DOHH2 (cell line): ENCODE results near the gene GATD1.

ENCODE experiments used
- H3F3A ChIP-seq: fragments of 200-600 bp; sonication (generic), shearing (Covaris generic); 2 replicates; pipeline ENCODE4 v1.6.0; 2016; ENCODE audit warnings: antibody characterized with exemption, mild to moderate bottlenecking; ENCODE audit not compliant: control insufficient read depth, insufficient read depth
- H3K27ac ChIP-seq: fragments of 200-600 bp; sonication (generic); 2 replicates; pipeline ENCODE4 v1.5.1; 2014; ENCODE audit warnings: low read depth, mild to moderate bottlenecking, low read length, moderate library complexity
- H3K27me3 ChIP-seq: fragments of 200-600 bp; sonication (generic); 2 replicates; pipeline ENCODE4 v1.6.1; 2014; ENCODE audit warnings: mild to moderate bottlenecking, low read length, mixed read lengths; ENCODE audit not compliant: control insufficient read depth
- H3K36me3 ChIP-seq: fragments of 200-600 bp; sonication (generic); 2 replicates; pipeline ENCODE4 v1.6.1; 2014; ENCODE audit warnings: mild to moderate bottlenecking, low read length, moderate library complexity, mixed read lengths; ENCODE audit not compliant: control insufficient read depth
- H3K4me1 ChIP-seq: fragments of 200-600 bp; sonication (generic); 2 replicates; pipeline ENCODE4 v1.6.1; 2014; ENCODE audit warnings: mild to moderate bottlenecking, low read length, mixed read lengths; ENCODE audit not compliant: control insufficient read depth
- H3K4me2 ChIP-seq: fragments of 200-600 bp; sonication (generic); 2 replicates; pipeline ENCODE4 v1.6.0; 2014; ENCODE audit warnings: mild to moderate bottlenecking, low read length, moderate library complexity
- H3K4me3 ChIP-seq: fragments of 200-600 bp; sonication (generic); 2 replicates; pipeline ENCODE4 v1.5.1; 2014; ENCODE audit warnings: mild to moderate bottlenecking, low read length, mixed read lengths
- H3K79me2 ChIP-seq: fragments of 200-600 bp; sonication (generic); 2 replicates; pipeline ENCODE4 v1.6.1; 2014; ENCODE audit warnings: mild to moderate bottlenecking, low read length, mixed read lengths; ENCODE audit not compliant: control insufficient read depth
- H3K9me2 ChIP-seq: fragments of 200-600 bp; sonication (generic); replicated peaks from 2 replicates; pipeline ENCODE4 v1.6.1; 2014; ENCODE audit warnings: mild to moderate bottlenecking, low read length, mixed read lengths; ENCODE audit not compliant: control insufficient read depth
- H3K9me3 ChIP-seq: fragments of 200-600 bp; sonication (generic); 2 replicates; pipeline ENCODE4 v1.6.1; 2014; ENCODE audit warnings: antibody characterized with exemption, low read length, mixed read lengths; ENCODE audit not compliant: control insufficient read depth, insufficient read depth
- H4K20me1 ChIP-seq: fragments of 200-600 bp; sonication (generic); 2 replicates; pipeline ENCODE4 v1.6.0; 2014; ENCODE audit warnings: low read depth, mild to moderate bottlenecking, antibody characterized with exemption, low read length, moderate library complexity; ENCODE audit not compliant: control insufficient read depth, insufficient read depth
- EZH2phosphoT487 ChIP-seq: fragments of 200-600 bp; sonication (generic); IDR thresholded peaks from 2 replicates; pipeline ENCODE4 v1.6.1; 2017; ENCODE audit warnings: borderline replicate concordance, mild to moderate bottlenecking, antibody characterized with exemption, low read length, moderate library complexity, mixed read lengths
- TF ChIP-seq, protein P1 (sequence below): fragments of 200-600 bp; sonication (generic); IDR thresholded peaks from one replicate; pipeline ENCODE4 v1.5.1; 2014; ENCODE audit warnings: antibody characterized with exemption, mild to moderate bottlenecking, low read depth, low read length; ENCODE audit not compliant: poor library complexity, severe bottlenecking

The GATD1 gene

DNA sequence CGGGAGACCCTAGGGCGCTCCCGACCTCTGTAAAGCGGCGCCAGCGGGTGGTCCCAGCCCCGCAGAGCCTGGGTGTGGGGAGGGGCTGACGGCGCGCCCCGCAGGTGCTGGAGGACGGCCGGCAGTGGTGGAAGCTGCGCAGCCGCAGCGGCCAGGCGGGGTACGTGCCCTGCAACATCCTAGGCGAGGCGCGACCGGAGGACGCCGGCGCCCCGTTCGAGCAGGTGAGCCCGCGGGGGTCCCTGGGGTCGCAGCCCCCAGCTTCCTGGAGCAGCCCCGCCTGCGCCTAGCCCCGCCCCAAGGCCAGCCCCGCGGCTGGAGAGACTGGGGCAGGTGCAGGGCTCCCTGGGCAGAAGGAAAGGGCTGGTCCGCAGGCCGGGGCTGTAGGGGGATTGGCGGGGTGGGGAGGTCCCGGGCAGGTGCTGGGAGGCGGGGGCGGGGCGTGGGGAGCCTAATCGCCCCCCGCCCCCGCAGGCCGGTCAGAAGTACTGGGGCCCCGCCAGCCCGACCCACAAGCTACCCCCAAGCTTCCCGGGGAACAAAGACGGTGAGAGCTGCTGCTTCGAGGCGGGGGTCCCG lies 51.6 kb downstream of the GATD1 start:
- Histone ChIP-seq H3K27ac (no peak overlapping the region), H3K27me3 (peaks cover 40% of the 10 kb centered on the region), H3K4me1 (peaks cover 41% of the 10 kb centered on the region), H3F3A (peaks cover 6% of the 10 kb centered on the region; the same call in 1 of the 2 replicates), H3K9me3 (no peaks in the 10 kb centered on the region), H3K4me3 (peak overlapping the region; percentile 61), H3K4me2 (peak overlapping the region; percentile 74), H3K79me2 (no peaks in the 10 kb centered on the region), H4K20me1 (peaks cover 7% of the 10 kb centered on the region; the same call in 1 of the 2 replicates), H3K36me3 (no peaks in the 10 kb centered on the region), H3K9me2 (no peaks in the 10 kb centered on the region)
- TF ChIP-seq EZH2phosphoT487: no peak
- TF ChIP-seq, protein P1, sequence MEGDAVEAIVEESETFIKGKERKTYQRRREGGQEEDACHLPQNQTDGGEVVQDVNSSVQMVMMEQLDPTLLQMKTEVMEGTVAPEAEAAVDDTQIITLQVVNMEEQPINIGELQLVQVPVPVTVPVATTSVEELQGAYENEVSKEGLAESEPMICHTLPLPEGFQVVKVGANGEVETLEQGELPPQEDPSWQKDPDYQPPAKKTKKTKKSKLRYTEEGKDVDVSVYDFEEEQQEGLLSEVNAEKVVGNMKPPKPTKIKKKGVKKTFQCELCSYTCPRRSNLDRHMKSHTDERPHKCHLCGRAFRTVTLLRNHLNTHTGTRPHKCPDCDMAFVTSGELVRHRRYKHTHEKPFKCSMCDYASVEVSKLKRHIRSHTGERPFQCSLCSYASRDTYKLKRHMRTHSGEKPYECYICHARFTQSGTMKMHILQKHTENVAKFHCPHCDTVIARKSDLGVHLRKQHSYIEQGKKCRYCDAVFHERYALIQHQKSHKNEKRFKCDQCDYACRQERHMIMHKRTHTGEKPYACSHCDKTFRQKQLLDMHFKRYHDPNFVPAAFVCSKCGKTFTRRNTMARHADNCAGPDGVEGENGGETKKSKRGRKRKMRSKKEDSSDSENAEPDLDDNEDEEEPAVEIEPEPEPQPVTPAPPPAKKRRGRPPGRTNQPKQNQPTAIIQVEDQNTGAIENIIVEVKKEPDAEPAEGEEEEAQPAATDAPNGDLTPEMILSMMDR: no peak

DNA sequence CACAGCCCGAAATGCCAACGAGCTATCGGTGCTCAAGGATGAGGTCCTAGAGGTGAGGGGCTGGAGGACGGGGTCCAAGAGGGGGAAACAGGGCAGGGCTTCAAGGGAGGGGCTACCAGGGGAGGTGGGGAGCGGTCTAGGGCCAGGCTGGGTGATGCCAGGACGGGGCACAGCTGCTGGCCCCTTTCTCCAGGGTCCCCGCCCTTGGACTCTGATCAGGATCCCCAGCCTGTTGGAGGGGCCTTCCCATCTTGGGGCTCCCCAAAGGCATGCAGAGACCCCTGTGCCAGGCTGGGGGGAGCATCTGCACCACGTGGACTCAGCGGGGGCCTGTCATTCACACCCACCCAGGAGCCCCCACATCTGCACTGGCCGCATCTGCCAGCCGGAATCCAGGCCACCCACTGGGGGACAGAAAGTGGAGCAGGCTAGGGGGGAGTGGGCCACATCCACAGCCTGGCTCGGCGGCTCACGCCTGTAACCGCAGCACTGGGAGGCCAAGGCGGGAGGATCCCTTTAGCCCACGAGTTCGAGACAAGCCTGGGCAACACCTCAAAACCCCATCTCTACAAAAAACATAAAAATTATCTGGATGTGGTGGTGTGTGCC lies 52.4 kb downstream of the GATD1 start:
- Histone ChIP-seq H3K79me2 (no peaks in the 10 kb centered on the region), H3K4me3 (peak overlapping the region; percentile 61; the same call in 1 of the 2 replicates), H3K9me2 (no peaks in the 10 kb centered on the region), H3K4me2 (peak overlapping the region; percentile 74), H3K36me3 (no peaks in the 10 kb centered on the region), H3K4me1 (peaks cover 45% of the 10 kb centered on the region), H3K27me3 (peaks cover 43% of the 10 kb centered on the region), H4K20me1 (peaks cover 7% of the 10 kb centered on the region; the same call in 1 of the 2 replicates), H3F3A (peaks cover 6% of the 10 kb centered on the region; the same call in 1 of the 2 replicates), H3K27ac (no peak overlapping the region), H3K9me3 (no peaks in the 10 kb centered on the region)
- TF ChIP-seq, protein P1: no peak
- no peak for TF ChIP-seq EZH2phosphoT487

DNA sequence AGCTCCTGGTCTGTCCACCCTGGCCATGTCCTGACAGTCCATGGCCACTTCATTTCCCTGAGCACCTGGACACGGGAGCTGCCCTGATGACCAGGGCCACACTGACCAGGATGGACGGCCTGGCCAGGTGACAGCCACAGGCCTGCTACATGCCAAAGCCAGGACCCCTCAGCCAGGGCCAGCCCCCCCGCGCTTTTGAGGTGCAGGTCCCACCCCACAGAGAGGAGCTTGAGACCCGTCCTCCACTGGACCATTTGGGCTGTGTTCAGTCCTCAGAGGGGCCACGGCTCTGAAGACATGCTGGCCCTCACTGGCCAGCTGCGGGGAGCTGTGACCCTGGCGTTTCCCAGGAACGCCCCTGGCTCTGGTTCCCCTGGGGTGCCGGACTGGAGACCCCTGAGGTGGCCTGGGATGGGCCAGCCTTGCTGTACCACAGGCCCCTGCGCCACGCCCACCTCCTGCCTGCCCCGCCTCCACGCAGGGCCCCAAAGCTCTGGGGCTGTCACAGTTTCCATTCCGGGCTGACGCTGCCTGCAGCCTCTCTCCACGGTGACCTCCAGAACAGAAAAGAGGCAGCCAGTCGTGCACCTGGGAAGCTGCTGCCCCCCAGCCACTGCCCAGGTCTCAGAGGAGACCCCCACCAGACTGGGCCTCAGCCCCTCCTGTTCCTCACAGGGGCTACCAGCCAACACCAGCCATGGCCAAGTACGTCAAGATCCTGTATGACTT lies 53.1 kb downstream of the GATD1 start:
- H3K4me1 ChIP-seq: peaks cover 45% of the 10 kb centered on the region
- H3K36me3 ChIP-seq: no peaks in the 10 kb centered on the region
- no peaks in the 10 kb centered on the region for H3K9me2 ChIP-seq
- TF ChIP-seq, protein P1: no peak
- no peak for TF ChIP-seq EZH2phosphoT487
- no peaks in the 10 kb centered on the region for H3K79me2 ChIP-seq
- no peak overlapping the region for H3K4me3 ChIP-seq
- no peak overlapping the region for H3K27ac ChIP-seq
- H4K20me1 ChIP-seq: peaks cover 7% of the 10 kb centered on the region; the same call in 1 of the 2 replicates
- no peaks in the 10 kb centered on the region for H3K9me3 ChIP-seq
- peaks cover 6% of the 10 kb centered on the region; the same call in 1 of the 2 replicates for H3F3A ChIP-seq
- peaks cover 39% of the 10 kb centered on the region for H3K27me3 ChIP-seq
- H3K4me2 ChIP-seq: no peak overlapping the region
